Measurements from ENCODE around the gene BTF3. TPM values are rescaled to one million over a fixed set of nuclear protein-coding genes. Genes with fewer than 3 reads are reported as not detected.
"Not testable (repeated sequence)": the region's sequence is repeated elsewhere in the genome, so short reads cannot be mapped to it uniquely, and the experiment has no call there.

The BTF3 gene
- total RNA-seq, 4 donors from 2014 or later = 467 to 654 (median 574) TPM

DNA sequence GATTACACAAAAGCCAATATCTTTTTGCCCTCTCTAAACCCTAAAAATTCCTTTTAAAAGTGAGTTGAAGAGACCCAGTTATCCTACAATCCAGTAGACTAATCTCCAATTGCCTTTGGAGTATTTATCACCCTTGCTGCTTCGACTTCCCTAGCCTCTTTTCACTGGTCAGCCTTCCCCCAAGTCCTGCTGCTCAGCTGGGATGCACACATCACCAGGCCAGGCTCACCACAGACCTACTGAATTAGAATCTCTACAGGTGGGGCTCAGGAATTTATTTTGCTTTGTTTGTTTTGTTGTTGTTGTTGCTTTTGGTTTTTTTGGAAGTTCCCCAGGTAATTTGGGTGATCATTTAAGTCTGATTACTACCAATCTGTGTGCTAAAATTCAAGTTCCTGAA is 38.1 kb upstream of the BTF3 start:
- peaks cover 0 to 35% (median 2%) of the 10 kb centered on the region in 4 donors for H3K27me3 ChIP-seq
- TF ChIP-seq POLR2A (IDR thresholded peaks at IDR 0.05) = no peak
- TF ChIP-seq, protein P1, sequence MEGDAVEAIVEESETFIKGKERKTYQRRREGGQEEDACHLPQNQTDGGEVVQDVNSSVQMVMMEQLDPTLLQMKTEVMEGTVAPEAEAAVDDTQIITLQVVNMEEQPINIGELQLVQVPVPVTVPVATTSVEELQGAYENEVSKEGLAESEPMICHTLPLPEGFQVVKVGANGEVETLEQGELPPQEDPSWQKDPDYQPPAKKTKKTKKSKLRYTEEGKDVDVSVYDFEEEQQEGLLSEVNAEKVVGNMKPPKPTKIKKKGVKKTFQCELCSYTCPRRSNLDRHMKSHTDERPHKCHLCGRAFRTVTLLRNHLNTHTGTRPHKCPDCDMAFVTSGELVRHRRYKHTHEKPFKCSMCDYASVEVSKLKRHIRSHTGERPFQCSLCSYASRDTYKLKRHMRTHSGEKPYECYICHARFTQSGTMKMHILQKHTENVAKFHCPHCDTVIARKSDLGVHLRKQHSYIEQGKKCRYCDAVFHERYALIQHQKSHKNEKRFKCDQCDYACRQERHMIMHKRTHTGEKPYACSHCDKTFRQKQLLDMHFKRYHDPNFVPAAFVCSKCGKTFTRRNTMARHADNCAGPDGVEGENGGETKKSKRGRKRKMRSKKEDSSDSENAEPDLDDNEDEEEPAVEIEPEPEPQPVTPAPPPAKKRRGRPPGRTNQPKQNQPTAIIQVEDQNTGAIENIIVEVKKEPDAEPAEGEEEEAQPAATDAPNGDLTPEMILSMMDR (IDR thresholded peaks at IDR 0.05) = no peak
- H3K4me1 ChIP-seq = no peaks in the 10 kb centered on the region
- no peaks in the 10 kb centered on the region for H3K36me3 ChIP-seq
- intact Hi-C loops (cut with DNase I) = no loop called here
- no peak for DNase-seq
- H3K9me3 ChIP-seq = no peaks in the 10 kb centered on the region
- 74 to 79% methylated on average over 1 of the region's 1 CpG for WGBS, 2 donors
- H3K4me3 ChIP-seq = no peak overlapping the region
- H3K27ac ChIP-seq = no peak overlapping the region

GRCh38 chr5:73464016-73464745 is 34.1 kb upstream of the BTF3 start:
- intact Hi-C loops (cut with DNase I) = no loop called here
- Histone ChIP-seq H3K4me1 (no peaks in the 10 kb centered on the region), H3K27me3 (peaks cover 0 to under 1% (median 0%) of the 10 kb centered on the region in 4 donors), H3K4me3 (no peak overlapping the region), H3K9me3 (no peaks in the 10 kb centered on the region), H3K36me3 (no peaks in the 10 kb centered on the region), H3K27ac (no peak overlapping the region)
- 42 to 51% methylated on average over 7 of the region's 7 CpGs for WGBS, 2 donors
- DNase-seq = no peak
- TF ChIP-seq POLR2A (IDR thresholded peaks at IDR 0.05) = no peak
- TF ChIP-seq, protein P1 (IDR thresholded peaks at IDR 0.05) = no peak

DNA sequence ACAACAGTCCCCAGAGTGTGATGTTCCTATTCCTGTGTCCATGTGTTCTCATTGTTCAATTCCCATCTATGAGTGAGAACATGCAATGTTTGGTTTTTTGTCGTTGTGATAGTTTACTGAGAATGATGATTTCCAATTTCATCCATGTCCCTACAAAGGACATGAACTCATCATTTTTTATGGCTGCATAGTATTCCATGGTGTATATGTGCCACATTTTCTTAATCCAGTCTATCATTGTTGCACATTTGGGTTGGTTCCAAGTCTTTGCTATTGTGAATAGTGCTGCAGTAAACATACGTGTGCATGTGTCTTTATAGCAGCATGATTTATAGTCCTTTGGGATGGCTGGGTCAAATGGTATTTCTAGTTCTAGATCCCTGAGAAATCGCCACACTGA is 29.6 kb upstream of the BTF3 start:
- H3K9me3 ChIP-seq; DNase-seq; intact Hi-C loops (cut with DNase I); H3K27me3 ChIP-seq; H3K4me1 ChIP-seq; H3K36me3 ChIP-seq; H3K4me3 ChIP-seq; H3K27ac ChIP-seq: not testable (repeated sequence)
- 66 to 79% methylated on average over 3 of the region's 3 CpGs for WGBS, 2 donors

DNA sequence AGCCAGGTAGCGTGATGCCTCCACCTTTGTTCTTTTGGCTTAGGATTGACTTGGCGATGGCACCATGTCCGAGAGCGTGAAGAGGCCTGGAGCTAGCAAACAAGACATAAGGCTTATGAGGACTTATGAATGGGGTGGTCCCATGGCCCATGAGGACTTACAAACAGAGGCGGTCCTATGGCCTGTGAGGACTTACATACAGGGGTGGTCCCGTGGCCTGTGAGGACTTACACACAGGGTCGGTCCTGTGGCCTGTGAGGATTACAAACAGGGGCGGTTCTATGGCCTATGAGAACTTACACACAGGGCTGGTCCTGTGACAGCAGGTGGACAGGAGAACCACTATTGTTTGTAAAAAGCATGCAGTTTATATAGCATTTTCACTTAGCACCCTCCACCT is 28.4 kb upstream of the BTF3 start:
- Histone ChIP-seq H3K27me3 (no peaks in the 10 kb centered on the region), H3K4me1 (no peaks in the 10 kb centered on the region), H3K36me3 (no peaks in the 10 kb centered on the region), H3K27ac (no peak overlapping the region), H3K9me3 (no peaks in the 10 kb centered on the region), H3K4me3 (no peak overlapping the region)
- intact Hi-C loops (cut with DNase I) = no loop called here
- 91 to 93% methylated on average over 5 to 6 of the region's 8 CpGs for WGBS, 2 donors
- TF ChIP-seq, protein P1 (IDR thresholded peaks at IDR 0.05) = no peak
- TF ChIP-seq POLR2A (IDR thresholded peaks at IDR 0.05) = no peak
- no peak for DNase-seq

- Histone ChIP-seq H3K27ac (no peak overlapping the region), H3K4me3 (no peak overlapping the region), H3K36me3 (no peaks in the 10 kb centered on the region), H3K9me3 (no peaks in the 10 kb centered on the region), H3K27me3 (peaks cover 0 to 4% (median 0%) of the 10 kb centered on the region in 4 donors), H3K4me1 (no peaks in the 10 kb centered on the region)
- no peak for DNase-seq
- TF ChIP-seq, protein P1 (IDR thresholded peaks at IDR 0.05) = no peak
- TF ChIP-seq POLR2A (IDR thresholded peaks at IDR 0.05) = no peak
- intact Hi-C loops (cut with DNase I) = no loop called here
These were observed 26.6 kb upstream of the BTF3 start for GRCh38 chr5:73471654-73472053.

DNA sequence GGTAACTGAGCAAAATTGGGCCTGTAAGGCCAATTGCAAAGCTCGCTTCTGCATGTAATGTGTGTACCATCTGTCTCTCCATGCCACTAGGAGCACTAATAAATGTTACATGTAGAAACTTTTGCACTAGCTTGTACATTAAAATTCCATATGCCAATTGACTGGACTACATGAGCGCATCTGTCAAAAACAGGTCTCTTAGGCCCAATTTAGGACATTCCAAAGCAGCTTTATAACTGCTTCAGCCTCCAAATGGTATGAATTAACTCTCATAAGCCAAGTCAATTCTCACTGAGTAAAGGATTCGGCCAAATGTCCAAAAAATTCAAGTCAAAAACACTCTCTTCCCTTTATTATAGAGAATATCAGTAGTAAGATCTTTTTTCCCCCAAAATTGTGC is 26.1 kb upstream of the BTF3 start:
- Histone ChIP-seq H3K4me1 (no peaks in the 10 kb centered on the region), H3K9me3 (no peaks in the 10 kb centered on the region), H3K27me3 (peaks cover 0 to 4% (median 0%) of the 10 kb centered on the region in 4 donors), H3K4me3 (no peak overlapping the region), H3K27ac (no peak overlapping the region), H3K36me3 (no peaks in the 10 kb centered on the region)
- no peak for DNase-seq
- TF ChIP-seq, protein P1 (IDR thresholded peaks at IDR 0.05) = no peak
- no peak for TF ChIP-seq POLR2A (IDR thresholded peaks at IDR 0.05)
- 58 to 59% methylated on average over 3 of the region's 3 CpGs for WGBS, 2 donors
- intact Hi-C loops (cut with DNase I) = no loop called here

Data from esophagus squamous epithelium (tissue), 5 donors.